Central memory CD4-positive, alpha-beta T cell (primary cell): ENCODE measurements around the gene PERM1.

Source experiments
- DNase-seq: peaks from one replicate; pipeline ENCODE4 v3.0.0; 2022

Gene PERM1

DNA sequence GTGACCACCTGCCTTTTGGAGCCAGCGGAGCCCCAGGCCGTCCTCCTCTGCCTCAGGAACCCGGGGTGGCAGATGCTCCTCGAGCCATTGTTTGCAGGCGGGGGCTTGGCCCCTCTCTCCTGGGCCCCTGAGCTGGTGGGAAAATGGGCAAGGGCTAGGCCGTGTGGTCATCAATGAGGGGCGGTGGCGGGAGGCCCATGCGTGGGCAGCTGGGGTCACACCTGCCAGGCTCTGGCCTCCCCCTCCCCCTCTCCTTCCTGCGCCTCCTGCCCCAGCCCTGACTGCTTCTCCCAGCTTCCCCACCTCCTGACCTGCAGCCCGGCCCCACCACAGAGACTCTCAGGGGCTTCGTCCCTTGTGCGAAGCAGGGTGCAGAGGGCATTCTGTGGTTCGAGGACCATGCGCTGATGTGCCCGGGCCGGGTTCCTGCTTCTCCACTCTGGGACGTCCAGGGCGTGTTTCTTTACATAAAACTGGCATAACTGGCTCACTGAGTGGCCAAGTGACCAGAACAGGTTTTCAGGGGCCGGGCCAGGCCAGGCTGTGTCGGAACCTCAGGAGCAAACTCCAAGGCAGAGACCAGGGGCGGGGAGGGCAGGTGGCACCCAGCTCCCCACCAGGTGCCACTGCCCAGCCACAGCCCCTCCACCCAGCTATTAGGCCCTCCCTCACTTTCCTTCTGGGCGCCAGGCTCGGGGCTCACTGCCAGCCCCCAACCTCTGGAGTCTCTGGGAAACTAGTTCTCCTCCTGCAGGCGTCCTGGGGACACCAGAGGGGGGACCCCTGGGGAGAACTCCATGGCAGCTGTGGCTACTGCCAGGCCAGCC lies 48.9 kb downstream of the PERM1 start:
- no peak for DNase-seq

- DNase-seq, result no peak
Measured at GRCh38 chr1:932173-932510, 49.8 kb downstream of the PERM1 start.

DNA sequence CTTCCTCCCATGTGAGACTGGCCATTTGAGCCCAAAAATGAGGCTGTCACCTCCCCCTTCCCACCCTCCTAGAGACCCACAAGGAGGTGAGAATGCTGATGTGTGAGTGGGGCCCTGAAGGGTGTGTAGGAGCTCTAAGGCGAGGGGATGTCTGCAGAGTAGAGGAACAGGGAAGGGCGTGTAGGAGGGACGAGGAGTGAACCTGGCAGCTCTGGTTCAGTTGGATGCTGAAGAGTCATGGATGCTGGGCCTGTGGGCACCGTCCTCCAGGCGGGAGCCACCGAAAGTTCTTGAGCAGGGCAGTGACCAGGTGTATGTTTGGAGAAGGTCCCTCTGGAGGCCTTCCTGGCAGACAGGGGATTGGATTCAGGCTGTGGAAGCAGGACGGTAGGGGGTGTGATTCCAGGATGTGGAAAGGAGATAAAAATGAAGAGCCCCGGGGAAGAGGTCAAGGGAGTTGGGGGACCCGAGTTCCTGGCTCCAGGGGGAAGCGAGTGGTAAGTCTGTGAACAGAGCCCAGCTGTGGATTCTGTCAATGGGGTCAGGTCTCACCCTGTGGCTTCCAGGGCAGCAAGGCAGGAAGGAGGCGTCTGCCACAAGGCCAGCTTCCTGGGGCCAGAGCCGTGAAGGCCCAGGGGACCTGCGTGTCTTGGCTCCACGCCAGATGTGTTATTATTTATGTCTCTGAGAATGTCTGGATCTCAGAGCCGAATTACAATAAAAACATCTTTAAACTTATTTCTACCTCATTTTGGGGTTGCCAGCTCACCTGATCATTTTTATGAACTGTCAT lies 50.3 kb downstream of the PERM1 start:
- DNase-seq, result no peak

GRCh38 chr1:930633-931138 lies 51.2 kb downstream of the PERM1 start:
- DNase-seq, result no peak

GRCh38 chr1:929712-930632 lies 51.9 kb downstream of the PERM1 start:
- DNase-seq, result no peak

DNA sequence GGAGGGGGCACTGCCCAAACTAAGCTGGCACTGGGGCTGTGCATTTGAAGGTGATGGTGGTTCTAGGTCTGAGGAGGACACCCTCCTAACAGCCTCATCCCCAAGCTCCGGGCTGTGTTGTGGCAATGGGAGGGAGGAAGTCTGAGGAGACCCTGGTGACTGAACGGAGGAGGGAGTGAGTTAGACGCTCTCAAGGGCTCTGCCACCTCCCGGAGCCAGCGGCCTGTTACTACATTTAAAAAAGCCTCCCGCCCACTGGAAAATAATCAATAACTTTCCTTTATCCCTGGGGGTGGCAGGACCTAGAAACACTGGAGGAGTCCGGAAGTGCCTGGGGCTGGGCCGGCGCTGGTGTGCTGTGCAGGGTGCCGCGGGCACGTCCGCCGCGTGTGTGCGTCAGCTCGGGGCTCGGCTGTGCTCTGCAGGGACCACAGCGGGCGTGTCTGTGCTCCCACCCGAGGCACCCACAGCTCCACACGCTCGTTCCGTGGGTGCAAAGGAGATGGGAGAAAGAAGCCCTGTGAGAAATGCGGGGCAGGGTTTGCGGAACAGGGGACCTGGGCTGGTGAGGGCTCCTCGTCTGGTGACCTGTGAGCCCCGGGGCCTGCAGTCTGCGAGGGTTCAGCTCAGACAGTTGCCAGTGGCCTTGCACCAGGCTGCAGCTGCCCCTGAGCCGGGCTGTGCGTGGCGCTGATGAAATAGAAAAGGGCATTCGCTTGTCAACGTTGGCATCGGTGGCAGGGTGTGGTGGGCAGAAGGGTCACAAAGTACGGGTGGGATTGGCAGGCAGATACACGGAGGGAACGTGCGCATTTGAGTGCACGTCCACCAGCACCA lies 52.9 kb downstream of the PERM1 start:
- DNase-seq, result no peak

GRCh38 chr1:927748-928147 lies 54.1 kb downstream of the PERM1 start:
- no peak for DNase-seq

GRCh38 chr1:927234-927633 lies 54.7 kb downstream of the PERM1 start:
- DNase-seq, result no peak

GRCh38 chr1:925561-926421 lies 56.1 kb downstream of the PERM1 start:
- DNase-seq, result no peak
